IPS-11a (cell line): ENCODE results near the gene PARN.
"Not testable (repeated sequence)": the region's sequence is repeated elsewhere in the genome, so short reads cannot be mapped to it uniquely, and the experiment has no call there.

Experiments used
- H3K4me3 ChIP-seq: one replicate; pipeline ENCODE4 v1.5.1; 2013; ENCODE audit warnings: low read depth, low read length, control low read depth

The PARN gene

DNA sequence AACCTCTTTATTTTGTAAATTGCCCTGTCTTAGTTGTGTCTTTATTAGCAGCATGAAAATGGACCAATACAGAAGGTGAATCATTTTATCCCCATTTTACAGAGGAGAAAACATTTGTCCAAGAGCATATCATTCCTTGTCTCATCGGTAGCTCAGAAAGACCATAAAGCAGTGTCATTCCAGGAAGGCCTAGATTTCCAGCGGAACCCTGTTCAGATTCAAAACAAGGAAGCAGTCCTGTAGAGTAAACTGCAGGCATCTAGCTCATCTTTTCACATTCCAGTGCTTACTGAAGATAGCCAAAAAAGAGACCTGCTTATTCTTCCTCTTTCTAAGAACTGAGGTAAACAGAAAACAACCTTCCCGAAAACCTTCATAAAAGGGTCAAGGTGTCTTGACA is 54.0 kb downstream of the PARN start:
- no peak overlapping the region for H3K4me3 ChIP-seq

DNA sequence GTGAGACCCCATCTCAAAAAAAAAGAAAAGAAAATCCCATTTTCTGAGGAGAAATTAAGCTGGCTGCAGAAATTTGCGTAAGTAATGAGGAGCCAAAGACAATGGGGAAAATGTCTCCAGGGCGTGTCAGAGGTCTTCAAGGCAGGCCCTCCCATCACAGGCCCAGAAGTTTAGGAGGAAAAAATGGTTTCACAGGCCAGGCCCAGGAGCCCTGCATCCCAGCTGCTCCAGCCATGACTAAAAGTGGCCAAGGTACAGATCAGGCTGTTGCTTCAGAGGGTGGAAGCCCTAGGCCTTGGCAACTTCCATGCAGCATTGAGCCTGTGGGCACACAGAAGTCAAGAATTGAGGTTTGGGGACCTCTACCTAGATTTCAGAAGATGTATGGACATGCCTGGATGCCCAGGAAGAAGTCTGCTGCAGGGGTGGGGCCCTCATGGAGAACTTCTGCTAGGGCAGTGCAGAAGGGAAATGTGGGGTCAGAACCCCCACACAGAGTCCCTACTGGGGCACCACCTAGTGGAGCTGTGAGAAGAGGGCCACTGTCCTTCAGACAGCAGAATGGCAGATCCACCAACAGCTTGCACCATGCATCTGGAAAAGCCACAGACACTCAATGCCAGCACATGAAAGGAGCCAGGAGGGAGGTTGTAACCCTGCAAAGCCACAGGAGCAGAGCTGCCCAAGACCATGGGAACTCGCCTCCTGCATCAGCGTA is 55.2 kb downstream of the PARN start:
- H3K4me3 ChIP-seq = not testable (repeated sequence)

- no peak overlapping the region for H3K4me3 ChIP-seq
Measured at GRCh38 chr16:14572535-14572934, 57.5 kb downstream of the PARN start.

GRCh38 chr16:14569213-14569612 is 60.8 kb downstream of the PARN start:
- H3K4me3 ChIP-seq = no peak overlapping the region

DNA sequence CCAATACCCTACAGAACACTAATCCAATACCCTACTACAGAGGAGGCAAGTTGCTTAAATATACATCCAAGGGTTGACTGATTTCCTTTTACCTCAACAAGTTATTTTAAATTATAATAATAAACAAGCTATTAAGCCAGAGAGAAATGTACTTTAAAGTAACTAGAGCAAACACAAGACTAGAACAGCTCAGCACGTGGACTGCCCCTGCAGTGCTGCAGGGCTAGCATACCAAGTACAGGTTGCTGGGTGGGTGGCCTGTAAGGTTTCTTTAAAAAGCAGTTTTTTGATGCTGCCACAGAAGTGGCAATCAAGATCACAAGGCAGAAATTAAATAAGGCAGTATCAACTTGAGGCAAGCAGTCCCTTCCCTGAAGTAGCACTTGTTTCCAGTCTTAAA is 63.5 kb downstream of the PARN start:
- H3K4me3 ChIP-seq = no peak overlapping the region

- no peak overlapping the region for H3K4me3 ChIP-seq
Measured at GRCh38 chr16:14565688-14566025, 64.4 kb downstream of the PARN start.

GRCh38 chr16:14564861-14565687 is 65.0 kb downstream of the PARN start:
- H3K4me3 ChIP-seq = no peak overlapping the region

DNA sequence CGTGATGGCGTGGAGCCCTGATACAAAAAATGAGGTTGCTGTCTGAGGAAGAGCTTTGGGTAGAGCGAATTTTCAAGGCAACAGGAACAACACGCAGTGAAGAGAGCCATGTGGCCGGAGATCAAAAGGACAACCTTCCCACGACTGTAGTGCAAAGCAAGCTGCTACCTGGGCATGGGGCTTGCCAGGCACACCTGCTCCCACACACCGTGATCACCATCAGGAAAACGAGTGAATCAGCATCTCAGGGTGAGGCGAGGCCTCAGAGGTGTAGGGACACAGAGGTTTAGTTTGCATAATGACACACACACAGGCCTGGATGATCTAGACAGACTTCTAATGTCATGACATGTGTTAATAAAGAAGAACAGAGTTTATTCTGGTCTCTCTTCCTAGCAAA is 65.7 kb downstream of the PARN start:
- no peak overlapping the region for H3K4me3 ChIP-seq

DNA sequence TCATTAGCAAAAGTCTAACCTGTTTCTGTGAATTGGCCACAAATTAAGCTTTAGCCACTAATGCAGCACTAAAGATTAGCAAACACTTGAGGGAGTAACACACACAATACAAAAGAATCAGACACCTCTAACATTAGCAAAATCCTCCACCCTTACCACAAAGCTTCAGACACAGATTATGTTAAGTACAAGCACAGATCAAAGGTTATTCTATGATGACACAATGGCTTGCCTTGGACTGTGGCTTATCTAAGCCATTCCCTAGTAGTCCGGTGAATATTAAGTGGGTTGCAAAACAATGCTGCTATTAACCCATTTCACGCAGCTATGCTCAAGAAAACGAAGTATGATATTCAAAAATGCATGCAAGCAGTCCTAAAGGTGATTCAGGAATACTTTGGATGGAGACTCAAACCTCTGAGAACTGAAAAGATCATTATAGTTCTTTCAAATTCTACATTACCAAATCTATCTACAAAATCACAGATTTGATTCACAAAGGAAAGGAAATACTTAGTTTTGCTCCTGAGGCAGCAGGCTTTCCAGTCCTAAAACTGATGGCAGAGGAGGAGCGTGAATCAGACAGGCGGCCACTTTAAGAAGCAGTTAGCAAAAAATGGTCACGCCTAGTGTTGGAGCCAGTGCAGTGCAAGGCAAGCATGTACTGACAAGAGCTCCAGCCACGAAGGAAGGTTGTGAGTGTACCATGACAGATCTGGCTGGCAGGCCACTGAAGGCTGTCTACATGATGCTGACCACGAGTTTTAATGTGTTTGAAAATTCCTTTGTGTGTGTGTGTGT is 67.2 kb downstream of the PARN start:
- H3K4me3 ChIP-seq = no peak overlapping the region

DNA sequence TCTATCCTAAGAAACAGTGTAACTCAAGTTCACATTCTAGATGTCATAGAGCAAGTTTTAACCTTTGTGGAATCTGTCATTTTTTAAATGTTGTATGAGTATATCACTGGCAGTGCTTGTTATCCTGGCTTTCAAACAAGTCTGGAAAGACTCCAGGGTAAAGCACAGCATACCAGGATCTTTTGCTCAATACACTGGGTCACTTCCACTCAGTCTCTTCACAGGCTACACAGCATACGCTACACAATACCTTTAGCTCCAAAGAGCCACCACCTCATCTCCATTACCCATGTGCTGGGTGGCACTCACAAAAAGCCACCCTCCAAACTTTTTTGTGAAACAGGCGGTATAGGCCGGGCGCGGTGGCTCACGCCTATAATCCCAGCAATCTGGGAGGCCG is 69.5 kb downstream of the PARN start:
- H3K4me3 ChIP-seq = no peak overlapping the region

DNA sequence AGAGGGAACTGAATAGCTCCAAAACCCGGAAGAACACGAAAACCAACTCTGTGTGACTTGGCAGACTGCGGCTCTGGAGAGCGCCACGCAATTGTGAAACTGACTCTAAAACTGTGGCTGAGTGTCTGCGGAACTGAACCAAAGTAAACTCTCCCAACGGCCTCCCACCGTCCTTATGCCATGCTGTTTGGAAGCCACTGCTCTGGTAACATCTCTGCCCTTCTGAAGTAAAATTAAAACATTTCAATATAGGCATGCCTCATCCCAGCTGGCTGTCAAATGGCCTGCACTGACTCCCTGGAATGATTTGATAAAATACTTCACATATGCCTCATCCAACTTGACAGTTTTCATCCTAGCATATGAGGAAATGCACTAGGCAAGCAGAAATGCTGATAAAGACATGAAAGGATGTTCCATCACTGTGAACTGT is 70.2 kb downstream of the PARN start:
- no peak overlapping the region for H3K4me3 ChIP-seq

- H3K4me3 ChIP-seq = no peak overlapping the region
Measured at GRCh38 chr16:14553447-14553846, 76.6 kb downstream of the PARN start.

DNA sequence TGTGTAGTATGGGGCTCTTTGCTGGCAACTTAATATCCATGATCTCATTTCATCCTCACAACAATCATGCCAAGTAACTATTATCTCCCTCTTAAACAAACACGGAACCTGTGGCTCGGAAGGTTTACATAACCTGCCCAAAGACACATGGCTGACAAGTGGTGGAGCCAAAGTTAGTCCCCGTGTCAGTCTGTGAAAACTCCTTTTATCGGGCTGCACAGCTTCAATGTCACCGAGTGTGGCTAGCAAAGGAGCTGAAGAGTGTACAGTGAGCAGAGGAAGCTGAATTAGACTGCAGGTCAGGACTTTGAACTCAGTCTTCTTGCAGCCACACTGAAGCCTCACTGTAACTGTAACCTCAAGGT is 80.3 kb downstream of the PARN start:
- H3K4me3 ChIP-seq = no peak overlapping the region

DNA sequence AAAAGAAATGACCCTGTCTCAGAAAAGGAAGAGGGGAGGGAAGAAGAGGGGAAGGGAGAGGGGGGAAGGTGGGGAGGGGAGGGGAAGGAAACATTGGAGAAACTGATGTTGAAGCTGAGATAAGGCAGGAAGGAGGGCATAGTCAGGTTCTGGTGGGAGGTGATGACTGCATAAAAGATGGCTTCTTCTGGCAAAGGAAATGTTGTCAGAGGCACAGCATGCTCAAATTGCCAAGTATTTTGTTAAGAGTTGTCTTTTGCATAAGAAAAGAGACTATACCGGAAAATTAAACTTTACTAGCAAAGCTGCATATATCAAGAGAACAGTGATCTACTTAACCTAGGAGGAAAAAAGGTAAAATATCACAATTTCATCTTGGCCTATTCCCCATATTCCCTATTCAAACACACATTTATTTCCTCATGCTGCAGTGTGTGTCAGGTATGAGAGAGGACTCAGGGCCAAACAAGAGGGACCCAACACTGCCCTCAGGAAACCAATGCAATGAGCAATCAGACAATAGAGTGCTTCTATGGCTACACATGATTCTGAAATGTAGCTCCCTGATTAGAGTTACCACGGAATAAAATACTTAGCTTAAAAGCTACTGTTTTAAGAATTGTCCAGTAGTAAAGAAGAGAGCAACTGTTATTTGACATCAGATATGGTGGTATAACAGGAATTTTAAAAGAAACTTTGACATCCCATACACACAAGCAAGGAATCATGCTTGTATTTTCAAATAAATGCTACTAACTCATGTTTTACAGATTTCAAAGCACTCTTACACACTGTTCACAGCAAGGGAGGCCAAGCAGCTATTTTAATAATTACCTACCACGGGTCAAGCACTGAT is 80.9 kb downstream of the PARN start:
- no peak overlapping the region for H3K4me3 ChIP-seq

- no peak overlapping the region for H3K4me3 ChIP-seq
Measured at GRCh38 chr16:14545346-14545884, 84.6 kb downstream of the PARN start.

- H3K4me3 ChIP-seq = not testable (repeated sequence)
Measured at GRCh38 chr16:14544846-14545245, 85.2 kb downstream of the PARN start.

- no peak overlapping the region for H3K4me3 ChIP-seq
Measured at GRCh38 chr16:14539631-14540030, 90.4 kb downstream of the PARN start.

GRCh38 chr16:14539156-14539555 is 90.9 kb downstream of the PARN start:
- H3K4me3 ChIP-seq = no peak overlapping the region

- no peak overlapping the region for H3K4me3 ChIP-seq
Measured at GRCh38 chr16:14538604-14539003, 91.5 kb downstream of the PARN start.

GRCh38 chr16:14531613-14532012 is 98.4 kb downstream of the PARN start:
- H3K4me3 ChIP-seq = no peak overlapping the region

GRCh38 chr16:14531101-14531500 is 99.0 kb downstream of the PARN start:
- no peak overlapping the region for H3K4me3 ChIP-seq
